ENCODE results near the gene KRT74.

DNA sequence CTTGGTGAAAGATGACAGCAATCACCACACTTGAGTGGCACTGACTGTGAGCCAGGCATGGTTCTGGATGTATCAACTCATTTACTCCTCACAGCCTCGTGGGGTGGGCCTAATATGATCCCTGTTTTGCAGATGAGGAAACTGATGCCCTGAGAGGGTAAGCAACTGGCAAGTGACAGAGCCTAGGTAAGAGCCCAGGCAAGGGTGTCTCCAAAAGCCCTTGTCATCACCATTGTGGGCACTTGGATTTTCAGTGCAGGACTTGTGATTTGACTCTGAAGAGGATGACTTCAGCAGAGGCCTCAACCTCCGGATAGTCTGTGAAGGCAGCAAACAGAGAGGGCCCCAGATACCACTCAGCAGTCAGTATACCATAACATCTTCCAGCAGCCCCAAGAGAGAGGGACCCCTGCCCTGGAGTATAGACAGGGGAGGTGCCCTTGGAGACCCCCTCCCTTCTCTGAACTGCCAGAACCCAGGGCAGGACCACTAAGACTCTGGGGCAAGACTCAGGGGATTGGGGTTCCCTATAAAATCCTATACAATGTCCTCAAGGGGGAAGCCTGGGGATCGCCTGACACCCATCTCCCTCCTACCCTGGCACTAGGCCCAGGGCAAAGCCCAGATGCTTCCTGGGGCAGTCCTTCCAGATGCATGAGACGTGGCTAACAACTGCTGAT lies 46.4 kb downstream of the KRT74 start:
- TF ChIP-seq, protein P1, sequence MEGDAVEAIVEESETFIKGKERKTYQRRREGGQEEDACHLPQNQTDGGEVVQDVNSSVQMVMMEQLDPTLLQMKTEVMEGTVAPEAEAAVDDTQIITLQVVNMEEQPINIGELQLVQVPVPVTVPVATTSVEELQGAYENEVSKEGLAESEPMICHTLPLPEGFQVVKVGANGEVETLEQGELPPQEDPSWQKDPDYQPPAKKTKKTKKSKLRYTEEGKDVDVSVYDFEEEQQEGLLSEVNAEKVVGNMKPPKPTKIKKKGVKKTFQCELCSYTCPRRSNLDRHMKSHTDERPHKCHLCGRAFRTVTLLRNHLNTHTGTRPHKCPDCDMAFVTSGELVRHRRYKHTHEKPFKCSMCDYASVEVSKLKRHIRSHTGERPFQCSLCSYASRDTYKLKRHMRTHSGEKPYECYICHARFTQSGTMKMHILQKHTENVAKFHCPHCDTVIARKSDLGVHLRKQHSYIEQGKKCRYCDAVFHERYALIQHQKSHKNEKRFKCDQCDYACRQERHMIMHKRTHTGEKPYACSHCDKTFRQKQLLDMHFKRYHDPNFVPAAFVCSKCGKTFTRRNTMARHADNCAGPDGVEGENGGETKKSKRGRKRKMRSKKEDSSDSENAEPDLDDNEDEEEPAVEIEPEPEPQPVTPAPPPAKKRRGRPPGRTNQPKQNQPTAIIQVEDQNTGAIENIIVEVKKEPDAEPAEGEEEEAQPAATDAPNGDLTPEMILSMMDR (IDR thresholded peaks at IDR 0.05; ENCODE audit: low read length): no peak
- TF ChIP-seq EZH2 (IDR thresholded peaks at IDR 0.05; ENCODE audit: borderline replicate concordance, low read length): no peak

Measured in OCI-LY1 (cell line).